Stimulated activated CD8-positive, alpha-beta memory T cell treated with anti-CD3 and anti-CD28 coated beads, Interleukin-15, amount 100 ng/mL, for 24 hours (primary cell): Measurements from ENCODE around the gene VPS51.

Experiments
- DNase-seq: peaks from one replicate; pipeline ENCODE4 v3.0.0-alpha.2; 2020; ENCODE audit warnings: low read depth

VPS51 gene

DNA sequence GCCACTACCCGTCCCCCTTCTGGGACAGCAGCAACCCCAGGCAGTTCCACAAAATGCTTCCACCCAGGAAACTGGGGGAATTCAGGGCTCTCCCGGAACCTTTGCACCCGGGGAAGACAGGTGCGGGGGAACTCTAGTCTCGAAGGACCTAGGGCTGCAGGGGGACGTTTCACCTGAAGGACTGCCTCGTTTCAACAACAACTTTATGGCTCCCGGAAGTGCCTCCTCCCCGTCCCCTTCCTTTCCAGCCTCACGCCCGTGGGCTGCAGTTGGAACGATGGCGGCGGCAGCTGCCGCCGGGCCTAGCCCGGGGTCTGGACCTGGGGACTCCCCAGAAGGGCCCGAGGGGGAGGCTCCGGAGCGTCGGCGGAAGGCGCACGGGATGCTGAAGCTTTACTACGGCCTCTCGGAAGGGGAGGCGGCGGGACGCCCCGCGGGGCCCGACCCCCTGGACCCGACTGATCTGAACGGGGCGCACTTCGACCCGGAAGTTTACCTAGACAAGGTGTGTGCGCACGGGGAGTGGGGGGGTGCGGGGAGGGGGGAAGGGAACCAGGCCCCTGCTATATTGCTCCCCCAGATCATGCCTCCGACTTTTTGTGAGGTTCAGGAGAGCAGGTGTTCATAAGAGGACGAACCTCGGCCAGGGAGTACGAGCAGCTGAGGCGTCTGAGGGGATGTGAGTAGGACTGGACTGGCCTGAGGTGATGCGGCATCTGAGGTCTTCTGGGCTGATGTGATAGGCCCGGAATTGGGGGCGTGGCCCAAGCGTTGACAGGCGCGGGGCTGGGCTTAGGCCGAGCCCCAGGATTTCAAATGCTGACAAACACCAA, at the start of gene VPS51:
TSS of gene VPS51 (plus strand) at position 241 of the 833 bp plus-strand sequence. CDS start at position 278, 37 bp downstream.
- peak; percentile 56 for DNase-seq

DNA sequence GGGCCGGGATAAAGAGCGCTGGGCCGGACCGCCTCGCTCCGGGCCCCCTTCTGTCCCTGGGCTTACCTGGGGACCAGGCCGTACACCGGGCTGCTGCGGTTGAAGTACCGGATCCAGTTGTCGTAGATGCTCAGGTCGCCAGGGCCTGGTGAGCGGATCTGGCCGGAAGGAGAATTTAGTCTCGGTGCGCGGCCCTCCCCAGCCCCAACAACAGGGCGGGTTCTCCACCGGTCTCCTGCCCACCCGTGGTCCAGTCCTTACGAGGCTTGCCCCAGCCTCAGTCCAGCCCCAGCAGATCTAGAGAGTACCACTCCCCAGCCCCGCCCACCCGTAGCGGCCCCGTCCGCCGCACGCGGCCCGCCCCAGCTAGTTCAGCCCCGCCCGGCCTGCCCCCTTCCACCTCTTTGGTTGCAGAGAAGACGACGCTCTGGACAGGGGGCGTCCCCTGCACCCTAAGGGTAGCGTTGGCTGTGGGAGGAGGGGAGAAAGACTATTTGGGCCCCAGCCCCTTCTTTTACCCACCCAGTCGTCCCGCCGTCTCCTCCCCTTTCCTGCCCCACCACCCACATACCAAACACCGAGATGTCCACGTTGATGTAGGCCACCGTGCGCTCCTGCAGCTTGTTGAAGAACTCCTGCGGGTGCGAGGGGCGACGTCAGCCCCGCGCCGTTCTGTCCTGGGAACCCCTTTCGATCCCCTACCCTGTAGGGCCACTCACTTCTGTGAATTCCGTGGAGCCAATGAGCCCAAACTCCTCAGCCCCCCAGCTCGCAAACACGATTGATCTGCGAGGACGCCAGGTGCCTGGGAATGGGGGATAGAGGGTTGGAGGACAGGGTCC, 48.2 kb upstream of the VPS51 start:
- no peak for DNase-seq

DNA sequence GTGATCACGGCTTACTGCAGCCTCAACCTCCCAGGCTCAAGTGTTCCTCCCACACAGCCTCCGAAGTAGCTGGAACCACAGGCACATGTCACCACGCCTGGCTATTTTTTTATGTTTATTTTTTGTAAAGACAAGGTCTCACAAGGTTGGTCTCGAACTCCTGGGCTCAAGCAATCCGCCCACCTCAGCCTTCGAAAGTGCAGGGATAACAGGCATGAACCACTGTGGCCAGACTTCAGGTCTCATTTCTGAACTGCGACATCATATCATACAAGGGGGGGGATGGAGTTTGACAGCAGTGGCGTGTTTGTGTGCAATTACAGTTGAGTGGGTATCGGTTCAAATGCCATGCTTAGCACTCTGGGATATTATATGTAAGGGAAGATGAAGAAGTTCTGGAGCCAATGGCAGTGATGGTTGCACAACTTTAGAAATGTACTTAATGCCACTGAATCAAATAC, 44.6 kb upstream of the VPS51 start:
- no peak for DNase-seq

DNA sequence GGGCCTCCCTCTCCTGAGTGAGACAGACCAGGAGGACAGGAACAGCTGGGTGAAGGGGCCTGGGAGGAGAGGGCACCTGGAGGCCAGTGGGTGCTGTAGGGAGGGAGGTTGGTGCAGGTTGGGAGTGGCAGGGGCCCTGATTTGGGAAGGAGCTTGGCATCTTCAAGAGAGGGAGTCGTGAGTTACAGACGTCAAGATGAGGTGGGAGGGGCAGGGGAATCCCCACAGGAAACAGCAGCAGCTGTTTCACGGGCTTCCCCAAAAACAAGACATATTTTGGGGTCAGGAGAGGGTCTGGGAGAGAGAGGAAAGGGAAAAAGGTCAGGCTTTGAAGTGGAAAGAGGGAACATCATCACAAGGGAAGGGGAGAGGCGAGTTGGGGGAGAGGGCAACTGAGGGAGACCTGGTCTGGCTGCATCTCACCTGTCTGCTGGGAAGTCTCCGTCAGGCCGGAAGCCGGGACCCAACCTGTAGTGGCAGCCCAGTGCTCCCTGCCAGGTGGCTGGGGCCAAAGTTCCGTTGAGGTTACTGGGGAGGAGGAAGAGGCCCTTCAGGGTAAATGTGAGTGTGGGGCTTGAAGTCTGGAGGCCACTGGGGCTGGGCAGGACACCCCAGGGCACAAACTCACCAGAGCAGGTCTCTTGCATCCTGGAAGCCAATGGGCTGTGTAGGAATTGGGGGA, 42.0 kb upstream of the VPS51 start:
- DNase-seq = no peak

DNA sequence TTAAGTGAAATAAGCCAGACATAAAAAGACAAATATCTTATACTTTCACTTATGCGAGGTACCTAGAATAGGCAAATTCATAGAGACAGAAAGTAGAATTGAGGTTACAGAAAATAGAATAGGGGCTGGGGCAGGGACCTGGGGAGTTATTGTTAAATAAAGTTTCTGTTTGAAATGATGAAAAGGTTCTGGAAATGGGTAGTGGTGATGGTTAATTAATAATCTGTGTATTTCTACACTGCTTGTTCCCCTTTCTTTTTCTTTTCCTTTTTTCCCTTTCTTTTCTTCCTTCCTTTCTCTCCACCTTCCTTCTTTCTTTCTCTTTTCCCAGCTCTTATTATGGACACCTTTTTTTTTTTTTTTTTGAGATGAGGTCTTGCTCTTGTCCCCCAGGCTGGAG, 40.5 kb upstream of the VPS51 start:
- no peak for DNase-seq

DNA sequence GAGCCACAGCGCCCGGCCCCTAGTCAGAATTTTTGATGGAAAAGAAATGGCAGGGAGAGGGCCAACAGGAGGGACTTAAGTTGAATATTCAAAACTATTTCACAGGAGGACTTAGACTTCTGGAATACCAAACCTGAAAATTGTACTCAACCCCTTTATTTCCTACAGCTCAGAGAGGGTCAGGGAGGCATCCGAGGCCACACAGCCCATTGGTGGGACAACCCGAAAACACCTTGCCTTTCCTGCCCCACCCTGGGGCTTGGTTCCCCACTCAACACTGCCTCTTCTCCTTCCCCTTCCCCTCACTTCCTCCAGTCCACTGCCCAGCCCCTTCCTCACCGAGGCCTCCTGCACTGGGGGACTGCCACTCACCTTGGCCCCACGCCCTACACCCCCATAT, 39.0 kb upstream of the VPS51 start:
- DNase-seq = no peak

DNA sequence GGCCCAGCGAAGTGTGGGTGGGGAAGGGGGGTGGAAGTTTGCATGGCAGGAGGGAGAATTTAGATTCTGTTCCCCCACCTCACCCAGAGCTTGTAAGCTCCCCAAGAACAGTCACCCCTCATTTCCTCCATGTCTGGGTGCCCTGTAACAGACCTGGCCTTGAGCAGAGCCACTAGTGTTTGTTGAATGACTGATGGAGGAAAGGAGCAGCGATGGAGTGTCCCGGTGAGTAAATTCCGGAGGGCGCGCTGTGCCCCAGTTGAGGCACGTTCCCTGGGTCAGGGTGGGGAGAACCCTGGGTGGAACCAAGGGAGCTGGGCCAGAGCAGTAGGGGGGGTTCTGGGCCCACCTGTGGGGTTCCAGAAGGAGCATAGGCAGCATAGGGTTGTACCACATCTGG, 38.5 kb upstream of the VPS51 start:
- no peak for DNase-seq

DNA sequence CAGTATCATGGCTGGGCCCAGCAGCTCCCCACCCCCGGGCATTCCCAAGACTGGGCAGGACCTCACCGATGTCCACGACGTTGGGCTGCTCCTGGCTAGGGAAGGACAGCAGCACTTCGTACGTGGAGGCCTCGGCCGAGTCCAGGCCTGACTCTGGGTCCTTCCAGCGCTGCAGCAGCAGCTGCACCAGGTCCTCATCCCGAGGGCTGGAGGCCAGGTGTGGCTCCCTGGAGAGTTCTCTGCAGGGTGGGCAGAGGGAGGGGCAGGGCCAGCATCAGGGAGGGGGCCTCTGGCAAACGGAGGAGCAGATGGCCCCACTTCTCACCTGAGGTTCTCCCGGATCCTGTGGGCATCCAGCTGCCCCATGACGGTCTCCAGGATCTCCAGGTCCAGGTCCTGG, 38.0 kb upstream of the VPS51 start:
- DNase-seq = no peak

DNA sequence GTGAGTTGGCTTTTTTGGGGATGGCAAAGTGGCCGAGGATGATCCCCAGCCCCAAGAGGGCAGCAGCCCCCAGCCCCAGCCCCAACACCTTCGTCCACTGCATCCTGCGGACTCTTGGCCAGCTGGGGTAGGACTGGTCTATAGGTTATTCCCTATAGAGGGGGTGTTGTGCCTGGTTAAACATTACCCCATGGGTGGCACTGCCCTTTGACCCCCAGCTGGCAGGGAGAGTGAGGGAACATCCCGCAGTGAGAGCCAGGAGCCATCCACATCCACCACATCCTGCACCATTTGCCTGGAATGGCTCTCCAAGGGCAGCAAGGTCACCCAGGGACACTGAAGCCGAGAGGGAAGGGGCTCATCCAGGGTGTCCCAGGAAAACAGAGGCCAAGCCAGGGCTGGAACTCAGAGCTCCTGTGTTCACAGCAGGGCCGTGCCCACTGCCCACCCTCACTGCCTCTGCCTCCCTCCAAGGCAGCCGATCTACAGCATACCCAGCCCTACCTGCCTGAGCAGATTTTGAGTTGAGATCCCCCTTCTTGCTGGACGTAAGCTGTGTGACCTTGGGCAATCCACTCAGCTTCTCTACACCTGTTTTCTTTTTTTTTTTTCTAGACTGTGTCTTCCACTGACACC, 37.5 kb upstream of the VPS51 start, which contains the start of gene NAALADL1:
TSS of gene NAALADL1 (minus strand) at position 135 of the 636 bp plus-strand sequence. CDS start at position 103, 32 bp downstream.
- no peak for DNase-seq

DNA sequence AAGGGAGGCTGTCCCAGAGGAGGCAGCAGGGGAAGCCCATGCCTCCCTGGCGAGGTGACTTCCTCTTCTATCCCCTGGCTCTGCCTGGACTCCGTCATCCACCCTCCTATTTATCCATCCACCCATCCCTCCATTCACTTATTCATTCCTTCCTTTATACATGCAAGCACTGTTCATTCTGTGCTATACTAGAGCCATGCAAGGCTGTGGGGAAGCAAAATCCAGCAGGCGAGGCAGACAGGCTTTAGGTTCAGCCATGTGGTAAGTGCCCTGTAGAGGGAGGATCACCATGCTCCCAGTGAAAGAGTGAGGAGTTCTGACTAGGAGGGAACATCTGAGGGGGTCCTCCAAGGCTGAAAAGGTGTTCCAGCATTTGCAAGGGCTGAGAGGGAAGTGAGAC, 36.5 kb upstream of the VPS51 start:
- DNase-seq = no peak

DNA sequence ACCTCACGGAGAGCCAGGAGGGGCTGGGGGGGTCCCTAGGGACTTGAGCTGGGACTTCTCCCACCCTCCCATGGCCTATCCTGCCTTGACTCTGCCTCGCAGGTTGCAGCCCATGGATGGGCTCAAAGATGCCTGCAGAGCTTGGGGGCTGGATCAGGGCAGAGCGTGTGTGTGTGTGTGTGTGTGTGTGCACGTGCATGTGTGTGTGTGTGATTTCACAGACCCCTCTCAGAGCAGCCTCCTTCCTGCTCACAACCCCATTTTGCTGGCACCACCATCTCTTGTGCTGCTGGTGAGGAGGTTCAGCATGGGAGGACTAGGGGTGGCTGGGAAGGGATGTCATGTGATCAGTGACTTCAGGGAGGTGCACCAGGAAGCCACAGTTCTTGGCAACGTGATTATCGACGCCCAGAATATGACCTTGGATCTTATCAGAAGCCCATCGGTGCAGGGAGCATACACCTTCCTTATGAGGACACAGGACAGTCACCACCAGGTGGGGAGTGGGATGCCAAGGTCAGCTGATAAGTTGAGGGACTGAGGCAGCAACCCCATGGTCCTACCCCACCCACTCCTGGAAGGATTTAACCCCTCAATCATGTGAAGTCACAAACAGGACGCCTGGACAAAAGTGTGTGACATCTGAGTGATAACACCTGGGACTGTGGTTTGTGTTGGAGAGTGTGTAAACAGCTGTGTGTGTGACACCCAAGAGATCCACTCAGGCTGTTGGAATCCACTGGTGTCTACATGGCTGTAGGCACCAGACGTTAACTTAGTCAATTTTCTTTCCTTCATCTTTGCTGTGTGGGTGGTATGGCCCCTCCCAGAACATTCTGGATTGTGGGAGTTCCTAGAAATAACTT, 35.8 kb upstream of the VPS51 start:
- DNase-seq = no peak

DNA sequence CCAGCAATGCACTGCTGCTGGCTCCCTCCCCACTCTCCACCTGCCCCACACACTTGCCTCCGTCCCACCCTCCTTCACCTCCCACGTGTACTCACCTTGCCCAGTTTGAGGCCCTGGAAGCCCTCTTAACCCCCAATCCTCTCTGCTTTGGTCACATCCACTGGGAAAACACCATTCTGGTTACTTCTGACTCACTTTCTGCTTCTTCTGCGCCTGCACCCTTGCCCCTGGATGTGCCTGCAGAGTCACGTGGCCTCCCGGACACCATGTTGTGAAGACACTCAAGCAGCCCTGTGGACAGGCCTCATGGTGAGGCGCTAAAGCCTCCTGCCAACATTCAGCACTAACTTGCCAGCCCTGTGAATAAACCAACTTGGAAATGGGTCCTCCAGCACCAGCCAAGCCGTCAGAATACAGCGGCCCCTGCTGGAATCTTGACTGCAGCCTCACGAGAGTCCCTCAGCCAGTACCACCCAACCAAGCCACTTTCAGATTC, 35.1 kb upstream of the VPS51 start:
- no peak for DNase-seq

DNA sequence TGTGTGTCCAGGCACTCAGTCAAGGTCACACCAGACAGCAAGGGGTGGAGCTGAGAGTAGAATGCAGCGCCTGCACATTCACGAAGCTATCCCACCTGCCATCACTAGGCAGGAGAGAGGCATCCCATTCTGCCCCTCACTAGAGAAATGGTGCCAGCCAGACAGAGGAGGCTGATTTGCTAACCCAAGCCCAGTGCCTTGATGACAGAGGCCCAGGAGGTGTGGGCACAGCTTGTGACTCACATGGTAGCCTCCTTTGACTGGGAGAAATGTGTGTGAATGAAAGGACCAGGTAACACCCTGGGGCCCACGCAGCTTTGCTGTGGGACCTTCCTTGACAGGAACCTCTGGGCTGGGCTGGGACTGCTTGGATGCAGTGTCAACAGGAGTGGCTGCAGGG, 32.5 kb upstream of the VPS51 start:
- DNase-seq = no peak

DNA sequence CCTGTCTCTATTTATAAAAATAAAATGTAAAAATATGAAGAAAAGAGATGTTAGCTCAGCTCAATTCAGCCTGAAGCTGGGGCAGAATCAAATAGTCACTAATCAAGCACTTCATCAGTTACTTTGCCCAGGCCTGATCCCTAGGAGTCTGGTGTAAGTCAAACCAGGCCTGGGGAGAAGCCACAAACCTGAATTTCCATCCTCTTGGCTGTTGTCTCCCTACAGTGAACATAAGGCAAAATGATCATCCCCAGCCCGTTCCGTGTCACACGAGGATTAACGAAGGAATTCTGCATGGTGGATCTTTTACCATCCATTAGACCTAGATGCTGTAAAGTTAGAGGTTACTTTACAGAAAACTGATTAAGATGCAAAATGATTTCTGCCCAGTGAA, 31.2 kb upstream of the VPS51 start:
- DNase-seq = no peak

DNA sequence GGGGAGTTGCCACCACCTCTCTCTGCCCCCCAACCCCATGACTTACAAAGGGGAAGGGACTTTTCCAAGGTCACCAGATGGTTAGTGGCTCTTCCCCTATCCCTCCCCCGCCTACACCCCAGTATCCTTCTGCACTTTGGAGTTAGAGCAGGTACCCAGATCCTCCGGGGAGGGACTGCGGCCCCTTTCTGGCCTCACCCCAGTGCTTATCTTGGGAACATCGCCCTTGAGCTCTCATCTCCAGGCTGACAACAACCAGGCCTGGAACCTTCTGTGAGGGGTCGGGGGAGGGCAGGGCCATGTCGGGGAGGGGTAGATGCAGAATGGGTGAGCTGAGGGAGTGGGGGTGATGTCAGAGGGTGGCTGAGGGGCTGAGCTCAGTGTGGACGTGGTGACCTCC, 30.2 kb upstream of the VPS51 start:
- no peak for DNase-seq

DNA sequence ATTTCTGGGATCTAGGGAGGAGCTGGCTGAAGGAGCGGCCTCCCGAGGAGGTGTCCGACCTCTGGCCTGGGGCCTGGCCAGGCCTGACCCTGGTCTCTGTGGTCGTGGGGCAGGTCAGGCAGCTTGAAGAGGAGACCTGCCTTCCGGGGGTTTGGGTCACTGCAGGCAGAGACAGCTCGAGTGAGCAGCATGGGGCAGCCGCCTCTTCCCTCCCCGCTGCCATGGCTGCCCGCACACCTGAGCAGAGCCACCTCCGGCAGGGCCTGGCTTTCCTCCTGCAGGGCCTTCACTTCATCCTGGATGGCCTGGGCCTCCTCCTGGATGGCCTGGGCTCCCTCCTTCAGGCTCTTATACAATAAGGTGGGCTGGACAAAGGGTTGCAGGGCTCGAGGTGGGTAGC, 29.7 kb upstream of the VPS51 start:
- no peak for DNase-seq

DNA sequence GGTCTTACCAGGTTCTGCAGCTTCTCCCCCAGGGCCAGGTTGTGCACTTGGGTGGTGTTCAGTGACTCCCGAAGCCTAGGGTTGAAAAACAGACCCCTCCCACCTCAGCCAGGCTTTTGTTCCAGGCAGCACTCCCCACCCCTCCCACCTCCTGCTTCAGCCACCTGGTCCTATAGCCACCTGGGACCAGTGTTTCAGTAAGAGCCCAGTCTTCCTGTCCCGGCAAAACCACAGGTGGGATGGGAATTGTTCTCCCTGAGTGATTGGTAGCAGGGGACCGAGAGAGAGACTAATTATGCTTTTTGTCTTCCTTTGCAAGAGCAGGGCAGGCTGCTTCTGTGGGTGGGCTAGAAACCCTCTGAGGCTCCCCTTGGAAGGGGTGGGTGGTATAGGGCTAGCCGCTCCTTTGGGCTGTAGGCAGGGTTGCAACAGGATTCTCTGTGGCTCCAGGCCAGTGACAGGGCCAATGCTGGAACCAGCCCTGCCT, 29.2 kb upstream of the VPS51 start:
- DNase-seq = no peak

DNA sequence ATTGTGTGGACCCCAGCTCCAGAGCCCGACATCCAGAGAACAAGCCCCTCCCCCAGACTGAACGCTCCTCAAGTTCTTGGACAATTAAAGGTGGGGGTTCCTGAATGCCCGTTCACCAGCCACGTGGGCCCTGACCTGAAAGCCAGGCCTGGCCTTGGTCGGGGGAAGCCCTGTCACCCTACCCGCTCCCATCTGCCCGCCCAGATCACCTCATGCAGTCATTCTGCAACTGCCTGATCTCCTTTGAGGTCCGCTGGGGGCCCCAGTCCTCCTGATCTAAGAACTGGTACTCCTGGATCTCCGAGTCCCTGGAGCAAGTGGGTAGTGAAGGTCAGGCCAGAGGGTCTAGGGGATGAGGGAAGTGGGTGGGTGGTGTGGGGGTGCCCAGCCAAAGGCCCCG, 28.6 kb upstream of the VPS51 start:
- DNase-seq = no peak

DNA sequence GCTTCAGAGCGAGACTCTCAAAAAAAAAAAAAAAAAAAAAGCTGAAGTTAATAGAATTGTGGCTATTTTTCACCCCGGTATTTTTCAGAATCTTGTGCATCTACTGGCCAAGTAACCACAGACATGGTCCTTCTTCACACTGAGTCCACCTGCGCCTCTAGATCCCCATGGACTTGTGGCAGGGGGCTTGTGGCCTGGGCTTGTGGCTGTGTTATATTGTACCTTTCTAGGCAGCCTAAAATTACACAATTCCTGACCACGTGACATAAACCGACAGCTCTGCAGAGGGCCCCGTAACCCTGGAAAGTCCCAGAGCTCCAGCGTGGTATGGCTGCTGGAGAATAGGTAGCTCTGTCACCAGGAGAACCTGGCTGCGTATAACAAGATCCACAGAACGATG, 26.8 kb upstream of the VPS51 start:
- no peak for DNase-seq

DNA sequence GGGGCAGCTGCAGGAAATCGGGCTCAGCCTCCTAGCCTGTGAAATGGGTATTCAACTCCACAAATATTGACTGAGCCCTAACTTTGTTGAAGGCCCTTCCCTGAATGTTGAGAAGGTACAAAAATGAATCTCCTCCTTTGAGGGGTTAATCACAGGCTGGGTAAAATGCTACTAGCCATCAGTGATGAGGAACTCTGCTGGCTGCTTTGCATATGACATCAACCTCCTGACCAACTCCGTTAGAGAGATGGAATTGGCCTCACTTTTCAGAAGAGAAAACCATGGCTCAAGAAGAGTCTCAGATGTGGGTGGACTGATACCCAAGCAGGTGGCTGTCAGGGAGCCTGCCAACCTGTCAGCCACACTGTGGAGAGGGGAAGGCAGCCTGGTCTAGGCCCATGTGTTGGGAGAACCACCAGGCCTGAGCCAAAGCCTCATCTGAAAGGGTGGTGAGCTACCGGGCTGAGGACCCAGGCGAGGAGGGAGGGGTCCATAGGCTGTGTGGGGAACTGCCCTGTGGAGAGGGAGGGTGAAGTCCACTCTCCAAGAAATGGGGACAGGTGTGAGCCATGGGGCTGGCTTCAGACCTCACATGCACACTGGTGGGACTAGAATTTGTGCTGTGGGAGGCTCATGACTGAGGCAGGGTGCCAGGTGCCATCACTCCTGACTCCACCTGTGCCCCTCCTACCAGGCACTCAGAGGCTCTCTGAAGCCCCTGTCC, 23.9 kb upstream of the VPS51 start:
- no peak for DNase-seq
